Measurements from ENCODE around the gene KCNIP4.

- TF ChIP-seq CTCF (IDR thresholded peaks at IDR 0.05) (peak in 1 of 6 experiments; percentile 6), POLR2A (IDR thresholded peaks at IDR 0.05) (no peak)
These were observed 441.1 kb downstream of the KCNIP4 start for GRCh38 chr4:21507439-21507838.
